Measurements from ENCODE around the gene NKAIN2. TPM values are rescaled to one million over a fixed set of nuclear protein-coding genes. Genes with fewer than 3 reads are reported as not detected.

The NKAIN2 gene
- total RNA-seq, 3 donors from 2014 or later, result 0.48 to 1.8 TPM; not detected in 1

DNA sequence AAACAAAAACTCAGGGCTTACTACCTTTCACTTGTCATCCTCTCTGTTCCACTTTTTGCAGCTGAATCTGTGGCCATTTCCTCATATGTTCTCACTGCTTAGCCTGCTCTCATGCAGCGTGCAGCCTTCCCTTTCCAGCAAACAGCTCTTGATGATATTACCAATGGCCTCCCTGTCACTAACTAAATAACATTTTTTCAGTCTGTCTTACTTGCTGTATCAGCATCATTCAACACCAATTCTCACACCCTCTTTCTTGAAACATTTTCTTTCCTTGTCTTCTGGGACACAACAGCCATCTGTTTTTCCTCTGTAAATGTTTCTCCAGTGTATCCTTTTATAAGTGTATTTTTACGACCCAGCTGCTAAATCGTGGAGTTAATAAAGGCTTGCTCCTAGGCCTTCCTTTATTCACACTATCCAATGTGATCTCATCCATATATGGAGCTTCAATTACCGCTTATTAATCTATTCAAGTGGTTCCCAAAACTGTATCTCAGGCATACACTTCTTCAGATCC is 634.9 kb downstream of the NKAIN2 start:
- no peak overlapping the region for H3K4me3 ChIP-seq
- no peaks in the 10 kb centered on the region for H3K27me3 ChIP-seq
- no peak for TF ChIP-seq CTCF (IDR thresholded peaks at IDR 0.05)
- no peaks in the 10 kb centered on the region for H3K9me3 ChIP-seq
- intact Hi-C loops (cut with DNase I; ENCODE audit: low total_unique reads), result no loop called here
- H3K4me1 ChIP-seq, result no peaks in the 10 kb centered on the region
- H3K36me3 ChIP-seq, result no peaks in the 10 kb centered on the region
- no peak for DNase-seq (ENCODE audit: low spot score in 2 of 2)
- no peak overlapping the region for H3K27ac ChIP-seq

DNA sequence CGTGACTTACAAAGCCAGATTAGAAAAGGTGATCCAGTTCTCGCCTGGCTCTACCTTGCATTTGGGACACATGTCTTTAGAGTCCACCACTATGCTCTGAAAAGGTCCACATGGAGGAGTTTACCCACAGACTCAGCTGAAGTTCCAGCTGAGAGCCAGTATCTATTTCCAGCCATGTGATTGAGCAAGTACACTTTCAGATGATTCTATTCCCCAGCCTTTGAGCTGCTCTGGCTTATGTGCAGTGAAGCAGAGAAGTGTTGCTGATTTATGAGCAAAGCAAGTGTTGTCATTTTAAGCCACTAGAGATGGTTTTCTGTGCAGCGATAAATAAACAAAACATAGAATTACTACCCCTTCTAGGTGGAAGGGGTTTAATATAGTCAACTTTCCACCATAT is 637.8 kb downstream of the NKAIN2 start:
- Histone ChIP-seq H3K36me3 (no peaks in the 10 kb centered on the region), H3K4me3 (no peak overlapping the region), H3K4me1 (no peaks in the 10 kb centered on the region), H3K27ac (no peak overlapping the region), H3K27me3 (no peaks in the 10 kb centered on the region), H3K9me3 (no peaks in the 10 kb centered on the region)
- DNase-seq (ENCODE audit: low spot score in 2 of 2), result no peak
- no peak for TF ChIP-seq POLR2AphosphoS5 (IDR thresholded peaks at IDR 0.05)
- no peak for TF ChIP-seq POLR2A (IDR thresholded peaks at IDR 0.05)
- no peak for TF ChIP-seq CTCF (IDR thresholded peaks at IDR 0.05)
- intact Hi-C loops (cut with DNase I; ENCODE audit: low total_unique reads), result no loop called here

- Histone ChIP-seq H3K4me3 (no peak overlapping the region), H3K27ac (no peak overlapping the region), H3K27me3 (no peaks in the 10 kb centered on the region), H3K4me1 (no peaks in the 10 kb centered on the region), H3K36me3 (no peaks in the 10 kb centered on the region), H3K9me3 (no peaks in the 10 kb centered on the region)
- no peak for TF ChIP-seq POLR2AphosphoS5 (IDR thresholded peaks at IDR 0.05)
- no peak for TF ChIP-seq POLR2A (IDR thresholded peaks at IDR 0.05)
- TF ChIP-seq CTCF (IDR thresholded peaks at IDR 0.05), result no peak
- intact Hi-C loops (cut with DNase I; ENCODE audit: low total_unique reads), result no loop called here
- DNase-seq (ENCODE audit: low spot score in 2 of 2), result no peak
Measured at GRCh38 chr6:124443541-124443940, 639.9 kb downstream of the NKAIN2 start.

GRCh38 chr6:124445581-124445980 is 641.9 kb downstream of the NKAIN2 start:
- no peak for DNase-seq (ENCODE audit: low spot score in 2 of 2)
- H3K27ac ChIP-seq, result no peak overlapping the region
- H3K4me3 ChIP-seq, result no peak overlapping the region
- no peaks in the 10 kb centered on the region for H3K4me1 ChIP-seq
- H3K36me3 ChIP-seq, result no peaks in the 10 kb centered on the region
- intact Hi-C loops (cut with DNase I; ENCODE audit: low total_unique reads), result no loop called here
- H3K9me3 ChIP-seq, result no peaks in the 10 kb centered on the region
- no peak for TF ChIP-seq POLR2AphosphoS5 (IDR thresholded peaks at IDR 0.05)
- no peak for TF ChIP-seq POLR2A (IDR thresholded peaks at IDR 0.05)
- no peak for TF ChIP-seq CTCF (IDR thresholded peaks at IDR 0.05)
- H3K27me3 ChIP-seq, result no peaks in the 10 kb centered on the region

- H3K27me3 ChIP-seq, result no peaks in the 10 kb centered on the region
- H3K4me1 ChIP-seq, result no peaks in the 10 kb centered on the region
- intact Hi-C loops (cut with DNase I; ENCODE audit: low total_unique reads), result no loop called here
- DNase-seq (ENCODE audit: low spot score in 2 of 2), result no peak
- no peaks in the 10 kb centered on the region for H3K36me3 ChIP-seq
- no peak overlapping the region for H3K4me3 ChIP-seq
- H3K9me3 ChIP-seq, result no peaks in the 10 kb centered on the region
- no peak overlapping the region for H3K27ac ChIP-seq
- no peak for TF ChIP-seq CTCF (IDR thresholded peaks at IDR 0.05)
- no peak for TF ChIP-seq POLR2A (IDR thresholded peaks at IDR 0.05)
- TF ChIP-seq POLR2AphosphoS5 (IDR thresholded peaks at IDR 0.05), result no peak
Measured at GRCh38 chr6:124446961-124447360, 643.3 kb downstream of the NKAIN2 start.

All from breast epithelium (tissue), 4 donors.